ENCODE data around the gene HLTF.

Gene HLTF

GRCh38 chr3:149031096-149031495 lies 55.2 kb downstream of the HLTF start:
- Histone ChIP-seq H3K4me1 (ENCODE audit: control insufficient read depth, insufficient read depth, low read length) (no peaks in the 10 kb centered on the region), H3K4me3 (ENCODE audit: low read length) (no peak overlapping the region), H3K36me3 (ENCODE audit: control insufficient read depth, insufficient read depth, low read length) (no peaks in the 10 kb centered on the region), H3K9ac (ENCODE audit: low read length) (no peak overlapping the region), H3K9me3 (ENCODE audit: control insufficient read depth, low read length) (no peaks in the 10 kb centered on the region), H3K27me3 (ENCODE audit: control insufficient read depth, insufficient read depth, low read length) (no peaks in the 10 kb centered on the region)

GRCh38 chr3:149026718-149027117 lies 59.6 kb downstream of the HLTF start:
- H3K9ac ChIP-seq (ENCODE audit: low read length): no peak overlapping the region
- no peaks in the 10 kb centered on the region for H3K36me3 ChIP-seq (ENCODE audit: control insufficient read depth, insufficient read depth, low read length)
- H3K9me3 ChIP-seq (ENCODE audit: control insufficient read depth, low read length): no peaks in the 10 kb centered on the region
- no peaks in the 10 kb centered on the region for H3K4me1 ChIP-seq (ENCODE audit: control insufficient read depth, insufficient read depth, low read length)
- no peaks in the 10 kb centered on the region for H3K27me3 ChIP-seq (ENCODE audit: control insufficient read depth, insufficient read depth, low read length)
- no peak overlapping the region for H3K4me3 ChIP-seq (ENCODE audit: low read length)

GRCh38 chr3:149023951-149024350 lies 62.4 kb downstream of the HLTF start:
- Histone ChIP-seq H3K4me3 (ENCODE audit: low read length) (no peak overlapping the region), H3K9me3 (ENCODE audit: control insufficient read depth, low read length) (no peaks in the 10 kb centered on the region), H3K36me3 (ENCODE audit: control insufficient read depth, insufficient read depth, low read length) (no peaks in the 10 kb centered on the region), H3K27me3 (ENCODE audit: control insufficient read depth, insufficient read depth, low read length) (no peaks in the 10 kb centered on the region), H3K9ac (ENCODE audit: low read length) (no peak overlapping the region), H3K4me1 (ENCODE audit: control insufficient read depth, insufficient read depth, low read length) (peaks cover 12% of the 10 kb centered on the region)

- Histone ChIP-seq H3K4me3 (ENCODE audit: low read length) (no peak overlapping the region), H3K9me3 (ENCODE audit: control insufficient read depth, low read length) (no peaks in the 10 kb centered on the region), H3K36me3 (ENCODE audit: control insufficient read depth, insufficient read depth, low read length) (no peaks in the 10 kb centered on the region), H3K4me1 (ENCODE audit: control insufficient read depth, insufficient read depth, low read length) (peaks cover 12% of the 10 kb centered on the region), H3K27me3 (ENCODE audit: control insufficient read depth, insufficient read depth, low read length) (no peaks in the 10 kb centered on the region), H3K9ac (ENCODE audit: low read length) (no peak overlapping the region)
Observed at GRCh38 chr3:149021830-149022229, 64.5 kb downstream of the HLTF start.

- no peak overlapping the region for H3K9ac ChIP-seq (ENCODE audit: low read length)
- peaks cover 12% of the 10 kb centered on the region for H3K4me1 ChIP-seq (ENCODE audit: control insufficient read depth, insufficient read depth, low read length)
- H3K36me3 ChIP-seq (ENCODE audit: control insufficient read depth, insufficient read depth, low read length): no peaks in the 10 kb centered on the region
- no peaks in the 10 kb centered on the region for H3K9me3 ChIP-seq (ENCODE audit: control insufficient read depth, low read length)
- H3K27me3 ChIP-seq (ENCODE audit: control insufficient read depth, insufficient read depth, low read length): no peaks in the 10 kb centered on the region
- no peak overlapping the region for H3K4me3 ChIP-seq (ENCODE audit: low read length)
Observed at GRCh38 chr3:149020839-149021252, 65.5 kb downstream of the HLTF start.

GRCh38 chr3:149020196-149020838 lies 66.0 kb downstream of the HLTF start:
- Histone ChIP-seq H3K9me3 (ENCODE audit: control insufficient read depth, low read length) (no peaks in the 10 kb centered on the region), H3K36me3 (ENCODE audit: control insufficient read depth, insufficient read depth, low read length) (no peaks in the 10 kb centered on the region), H3K9ac (ENCODE audit: low read length) (no peak overlapping the region), H3K4me1 (ENCODE audit: control insufficient read depth, insufficient read depth, low read length) (peaks cover 12% of the 10 kb centered on the region), H3K4me3 (ENCODE audit: low read length) (no peak overlapping the region), H3K27me3 (ENCODE audit: control insufficient read depth, insufficient read depth, low read length) (no peaks in the 10 kb centered on the region)

GRCh38 chr3:149019580-149019979 lies 66.8 kb downstream of the HLTF start:
- peaks cover 12% of the 10 kb centered on the region for H3K4me1 ChIP-seq (ENCODE audit: control insufficient read depth, insufficient read depth, low read length)
- no peaks in the 10 kb centered on the region for H3K9me3 ChIP-seq (ENCODE audit: control insufficient read depth, low read length)
- no peaks in the 10 kb centered on the region for H3K27me3 ChIP-seq (ENCODE audit: control insufficient read depth, insufficient read depth, low read length)
- no peak overlapping the region for H3K4me3 ChIP-seq (ENCODE audit: low read length)
- no peak overlapping the region for H3K9ac ChIP-seq (ENCODE audit: low read length)
- H3K36me3 ChIP-seq (ENCODE audit: control insufficient read depth, insufficient read depth, low read length): no peaks in the 10 kb centered on the region

- H3K36me3 ChIP-seq (ENCODE audit: control insufficient read depth, insufficient read depth, low read length): no peaks in the 10 kb centered on the region
- no peak overlapping the region for H3K4me3 ChIP-seq (ENCODE audit: low read length)
- no peaks in the 10 kb centered on the region for H3K9me3 ChIP-seq (ENCODE audit: control insufficient read depth, low read length)
- H3K4me1 ChIP-seq (ENCODE audit: control insufficient read depth, insufficient read depth, low read length): peaks cover 12% of the 10 kb centered on the region
- H3K27me3 ChIP-seq (ENCODE audit: control insufficient read depth, insufficient read depth, low read length): no peaks in the 10 kb centered on the region
- H3K9ac ChIP-seq (ENCODE audit: low read length): no peak overlapping the region
Observed at GRCh38 chr3:149018247-149018646, 68.1 kb downstream of the HLTF start.

GRCh38 chr3:149016669-149017541 lies 69.4 kb downstream of the HLTF start:
- H3K9me3 ChIP-seq (ENCODE audit: control insufficient read depth, low read length): no peaks in the 10 kb centered on the region
- peaks cover 12% of the 10 kb centered on the region for H3K4me1 ChIP-seq (ENCODE audit: control insufficient read depth, insufficient read depth, low read length)
- H3K4me3 ChIP-seq (ENCODE audit: low read length): no peak overlapping the region
- no peak overlapping the region for H3K9ac ChIP-seq (ENCODE audit: low read length)
- no peaks in the 10 kb centered on the region for H3K36me3 ChIP-seq (ENCODE audit: control insufficient read depth, insufficient read depth, low read length)
- H3K27me3 ChIP-seq (ENCODE audit: control insufficient read depth, insufficient read depth, low read length): no peaks in the 10 kb centered on the region

GRCh38 chr3:149016242-149016641 lies 70.1 kb downstream of the HLTF start:
- H3K36me3 ChIP-seq (ENCODE audit: control insufficient read depth, insufficient read depth, low read length): no peaks in the 10 kb centered on the region
- H3K27me3 ChIP-seq (ENCODE audit: control insufficient read depth, insufficient read depth, low read length): no peaks in the 10 kb centered on the region
- no peak overlapping the region for H3K4me3 ChIP-seq (ENCODE audit: low read length)
- H3K9me3 ChIP-seq (ENCODE audit: control insufficient read depth, low read length): no peaks in the 10 kb centered on the region
- H3K9ac ChIP-seq (ENCODE audit: low read length): no peak overlapping the region
- peaks cover 12% of the 10 kb centered on the region for H3K4me1 ChIP-seq (ENCODE audit: control insufficient read depth, insufficient read depth, low read length)

- H3K9me3 ChIP-seq (ENCODE audit: control insufficient read depth, low read length): no peaks in the 10 kb centered on the region
- H3K27me3 ChIP-seq (ENCODE audit: control insufficient read depth, insufficient read depth, low read length): no peaks in the 10 kb centered on the region
- no peak overlapping the region for H3K4me3 ChIP-seq (ENCODE audit: low read length)
- no peaks in the 10 kb centered on the region for H3K36me3 ChIP-seq (ENCODE audit: control insufficient read depth, insufficient read depth, low read length)
- H3K9ac ChIP-seq (ENCODE audit: low read length): no peak overlapping the region
- H3K4me1 ChIP-seq (ENCODE audit: control insufficient read depth, insufficient read depth, low read length): peaks cover 12% of the 10 kb centered on the region
Observed at GRCh38 chr3:149015393-149015792, 70.9 kb downstream of the HLTF start.

- Histone ChIP-seq H3K27me3 (ENCODE audit: control insufficient read depth, insufficient read depth, low read length) (no peaks in the 10 kb centered on the region), H3K4me3 (ENCODE audit: low read length) (no peak overlapping the region), H3K9ac (ENCODE audit: low read length) (no peak overlapping the region), H3K36me3 (ENCODE audit: control insufficient read depth, insufficient read depth, low read length) (no peaks in the 10 kb centered on the region), H3K4me1 (ENCODE audit: control insufficient read depth, insufficient read depth, low read length) (no peaks in the 10 kb centered on the region), H3K9me3 (ENCODE audit: control insufficient read depth, low read length) (no peaks in the 10 kb centered on the region)
Observed at GRCh38 chr3:149013726-149014125, 72.6 kb downstream of the HLTF start.
